Esophagus muscularis mucosa (tissue), 3 donors: ENCODE data around the gene GJC1.

Source experiments
- POLR2A ChIP-seq: fragments of 450-650 bp; IDR thresholded peaks from one replicate; pipeline ENCODE4 v1.6.1; 2017; ENCODE audit warnings: antibody characterized with exemption, moderate library complexity, mild to moderate bottlenecking, low read depth
- TF ChIP-seq, protein P1 (sequence below), 3 experiments: fragments of 200-600 bp in 2 of 3; fragments of 450-650 bp in 1 of 3; sonication (generic) in 2 of 3; IDR thresholded peaks; one replicate each; pipeline ENCODE4 v1.5.1; 2017 to 2019; ENCODE audit warnings: antibody characterized with exemption in 3 of 3, mild to moderate bottlenecking in 2 of 3, moderate library complexity in 1 of 3

GRCh38 chr17:44796731-44797130, 33.4 kb downstream of the GJC1 start:
- TF ChIP-seq, protein P1, sequence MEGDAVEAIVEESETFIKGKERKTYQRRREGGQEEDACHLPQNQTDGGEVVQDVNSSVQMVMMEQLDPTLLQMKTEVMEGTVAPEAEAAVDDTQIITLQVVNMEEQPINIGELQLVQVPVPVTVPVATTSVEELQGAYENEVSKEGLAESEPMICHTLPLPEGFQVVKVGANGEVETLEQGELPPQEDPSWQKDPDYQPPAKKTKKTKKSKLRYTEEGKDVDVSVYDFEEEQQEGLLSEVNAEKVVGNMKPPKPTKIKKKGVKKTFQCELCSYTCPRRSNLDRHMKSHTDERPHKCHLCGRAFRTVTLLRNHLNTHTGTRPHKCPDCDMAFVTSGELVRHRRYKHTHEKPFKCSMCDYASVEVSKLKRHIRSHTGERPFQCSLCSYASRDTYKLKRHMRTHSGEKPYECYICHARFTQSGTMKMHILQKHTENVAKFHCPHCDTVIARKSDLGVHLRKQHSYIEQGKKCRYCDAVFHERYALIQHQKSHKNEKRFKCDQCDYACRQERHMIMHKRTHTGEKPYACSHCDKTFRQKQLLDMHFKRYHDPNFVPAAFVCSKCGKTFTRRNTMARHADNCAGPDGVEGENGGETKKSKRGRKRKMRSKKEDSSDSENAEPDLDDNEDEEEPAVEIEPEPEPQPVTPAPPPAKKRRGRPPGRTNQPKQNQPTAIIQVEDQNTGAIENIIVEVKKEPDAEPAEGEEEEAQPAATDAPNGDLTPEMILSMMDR (IDR thresholded peaks at IDR 0.05) = no peak
- TF ChIP-seq POLR2A = no peak
